GM18867 (cell line): ENCODE results near the gene COL15A1.
A peak's percentile ranks its signal among the peaks of the same experiment; 100 is the strongest.

ENCODE experiments used
- ATAC-seq: cut with Tn5 transposase; IDR thresholded peaks from one replicate; pipeline ENCODE4 v1.9.1; 2021; ENCODE audit warnings: mild to moderate bottlenecking, moderate library complexity; ENCODE audit not compliant: unreplicated experiment

The COL15A1 gene

GRCh38 chr9:98971168-98971914 is 27.6 kb downstream of the COL15A1 start:
- ATAC-seq: no peak

GRCh38 chr9:98971915-98972223 is 28.2 kb downstream of the COL15A1 start:
- no peak for ATAC-seq

GRCh38 chr9:98972716-98973115 is 29.0 kb downstream of the COL15A1 start:
- no peak for ATAC-seq

- ATAC-seq: no peak
Measured at GRCh38 chr9:98973171-98973570, 29.5 kb downstream of the COL15A1 start.

- ATAC-seq: no peak
Measured at GRCh38 chr9:98973576-98973975, 29.9 kb downstream of the COL15A1 start.

GRCh38 chr9:98974106-98974505 is 30.4 kb downstream of the COL15A1 start:
- no peak for ATAC-seq

GRCh38 chr9:98974554-98974953 is 30.8 kb downstream of the COL15A1 start:
- ATAC-seq: no peak

GRCh38 chr9:98974994-98975712 is 31.4 kb downstream of the COL15A1 start:
- ATAC-seq: peak; percentile 88

- ATAC-seq: no peak
Measured at GRCh38 chr9:98975838-98976237, 32.1 kb downstream of the COL15A1 start.

- ATAC-seq: no peak
Measured at GRCh38 chr9:98977246-98977714, 33.6 kb downstream of the COL15A1 start.

- ATAC-seq: no peak
Measured at GRCh38 chr9:98977813-98978212, 34.1 kb downstream of the COL15A1 start.

GRCh38 chr9:98978231-98978681 is 34.5 kb downstream of the COL15A1 start:
- no peak for ATAC-seq

GRCh38 chr9:98980291-98980690 is 36.6 kb downstream of the COL15A1 start:
- ATAC-seq: no peak

- no peak for ATAC-seq
Measured at GRCh38 chr9:98983295-98984268, 39.9 kb downstream of the COL15A1 start.

GRCh38 chr9:98985596-98985995 is 41.9 kb downstream of the COL15A1 start:
- no peak for ATAC-seq

GRCh38 chr9:98986866-98987651 is 43.4 kb downstream of the COL15A1 start:
- no peak for ATAC-seq

GRCh38 chr9:98989036-98990000 is 45.6 kb downstream of the COL15A1 start:
- ATAC-seq: no peak

GRCh38 chr9:98990181-98990870 is 46.6 kb downstream of the COL15A1 start:
- no peak for ATAC-seq
